Measurements from ENCODE around the gene TENM4. TPM values are rescaled to one million over a fixed set of nuclear protein-coding genes. Genes with fewer than 3 reads are reported as not detected.

TENM4 gene
- total RNA-seq, 1 donor from 2014 or later, result under 0.01 TPM

DNA sequence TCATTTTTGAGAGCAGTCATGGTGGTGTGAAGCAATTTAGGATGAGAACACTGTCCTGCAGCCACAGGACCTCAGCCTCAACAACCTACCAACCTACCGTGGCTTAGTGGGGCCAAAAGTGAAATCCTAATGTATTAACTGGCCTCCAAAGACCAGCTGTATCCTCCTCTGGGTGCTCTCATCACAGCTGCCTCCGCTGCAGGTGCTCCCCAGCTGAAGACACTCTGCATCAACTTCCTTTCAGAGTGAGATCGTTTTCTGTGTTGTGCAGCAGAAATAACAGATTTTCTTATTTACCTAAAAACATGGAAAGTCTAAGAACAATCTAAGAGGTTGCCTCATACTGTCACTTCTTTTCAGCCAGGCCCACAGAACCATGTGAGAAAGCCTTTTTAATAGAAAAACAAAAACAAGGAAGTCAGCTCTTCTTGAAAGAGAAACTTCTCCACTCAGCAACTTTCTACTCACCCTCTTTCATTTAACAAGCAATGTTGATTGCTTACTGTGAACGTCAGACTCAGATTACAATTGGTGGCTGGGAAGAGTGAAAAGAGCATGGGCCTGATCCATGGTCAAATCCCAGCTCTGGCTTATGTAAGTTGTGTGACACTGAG, 136.1 kb downstream of the TENM4 start:
- no peak for DNase-seq (ENCODE audit: low read depth, low spot score)

GRCh38 chr11:79296141-79296540, 144.7 kb downstream of the TENM4 start:
- no peak for DNase-seq (ENCODE audit: low read depth, low spot score)

DNA sequence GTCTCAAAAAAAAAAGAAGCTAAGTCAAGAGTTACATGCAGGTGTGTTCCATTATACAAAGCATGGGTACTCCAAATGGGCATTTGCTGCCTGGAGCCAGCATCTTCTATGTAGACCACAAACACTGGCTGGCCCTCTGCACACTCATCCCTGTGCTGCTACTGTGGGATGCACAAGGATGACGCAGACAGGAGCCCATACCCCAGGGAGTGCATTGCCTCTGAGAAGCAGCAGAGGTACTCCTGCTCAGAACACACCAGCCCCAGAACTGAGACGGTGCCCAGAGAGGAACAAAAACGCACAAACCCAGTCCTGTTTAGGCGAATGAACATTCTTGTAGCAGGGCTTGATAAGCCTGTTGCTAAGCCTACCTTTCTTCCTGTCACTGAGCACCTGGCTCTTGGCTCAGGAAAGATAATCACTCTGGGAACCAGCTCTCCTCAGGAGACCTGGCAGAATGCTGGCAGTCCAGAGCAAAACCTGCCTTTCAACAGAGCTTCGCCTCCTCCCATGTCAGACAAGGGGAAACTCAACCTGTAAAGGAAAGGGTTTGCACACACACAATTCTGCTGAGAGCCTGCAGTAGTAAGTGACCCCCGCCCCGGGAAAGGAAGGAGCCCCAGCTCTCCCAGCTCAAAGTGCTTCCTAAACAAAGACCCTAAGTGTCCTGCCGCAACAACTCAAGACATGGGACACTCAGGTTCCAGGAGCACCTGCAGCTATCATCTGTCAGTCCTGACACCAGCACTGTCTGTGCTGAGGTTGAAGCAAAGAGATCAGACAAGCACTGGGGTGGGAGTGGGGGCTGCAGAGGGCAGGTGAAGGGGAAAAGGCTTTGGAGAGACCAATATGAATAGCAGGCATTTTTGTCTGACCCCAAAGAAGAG, 145.7 kb downstream of the TENM4 start:
- DNase-seq (ENCODE audit: low read depth, low spot score), result no peak

GRCh38 chr11:79291948-79292347, 148.9 kb downstream of the TENM4 start:
- DNase-seq (ENCODE audit: low read depth, low spot score), result no peak

- no peak for DNase-seq (ENCODE audit: low read depth, low spot score)
Observed at GRCh38 chr11:79290761-79291160, 150.1 kb downstream of the TENM4 start.

- DNase-seq (ENCODE audit: low read depth, low spot score), result no peak
Observed at GRCh38 chr11:79287952-79288351, 152.9 kb downstream of the TENM4 start.

GRCh38 chr11:79285756-79286155, 155.1 kb downstream of the TENM4 start:
- no peak for DNase-seq (ENCODE audit: low read depth, low spot score)

GRCh38 chr11:79276736-79277325, 164.0 kb downstream of the TENM4 start:
- DNase-seq (ENCODE audit: low read depth, low spot score), result no peak

GRCh38 chr11:79274636-79275331, 166.0 kb downstream of the TENM4 start:
- DNase-seq (ENCODE audit: low read depth, low spot score), result no peak

DNA sequence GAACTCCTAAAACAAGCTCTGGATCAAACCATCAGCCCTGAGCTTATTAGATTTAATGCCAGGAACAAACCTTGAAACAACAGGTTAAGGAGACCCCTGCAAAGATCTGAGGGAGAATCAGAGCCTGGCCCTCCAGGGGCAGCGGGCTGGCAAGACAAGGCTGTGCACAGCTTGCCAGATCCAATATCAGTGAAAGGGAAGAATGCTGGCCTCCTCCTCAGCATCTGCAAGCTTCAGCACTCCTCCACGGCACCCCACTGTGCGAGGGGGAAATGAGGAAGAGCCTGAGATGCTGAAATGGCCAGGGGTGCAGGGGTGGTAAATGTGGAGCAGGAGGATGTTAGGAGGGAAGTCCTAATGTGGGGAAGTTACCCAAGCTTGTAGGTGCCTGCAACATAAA, 167.0 kb downstream of the TENM4 start:
- no peak for DNase-seq (ENCODE audit: low read depth, low spot score)

DNA sequence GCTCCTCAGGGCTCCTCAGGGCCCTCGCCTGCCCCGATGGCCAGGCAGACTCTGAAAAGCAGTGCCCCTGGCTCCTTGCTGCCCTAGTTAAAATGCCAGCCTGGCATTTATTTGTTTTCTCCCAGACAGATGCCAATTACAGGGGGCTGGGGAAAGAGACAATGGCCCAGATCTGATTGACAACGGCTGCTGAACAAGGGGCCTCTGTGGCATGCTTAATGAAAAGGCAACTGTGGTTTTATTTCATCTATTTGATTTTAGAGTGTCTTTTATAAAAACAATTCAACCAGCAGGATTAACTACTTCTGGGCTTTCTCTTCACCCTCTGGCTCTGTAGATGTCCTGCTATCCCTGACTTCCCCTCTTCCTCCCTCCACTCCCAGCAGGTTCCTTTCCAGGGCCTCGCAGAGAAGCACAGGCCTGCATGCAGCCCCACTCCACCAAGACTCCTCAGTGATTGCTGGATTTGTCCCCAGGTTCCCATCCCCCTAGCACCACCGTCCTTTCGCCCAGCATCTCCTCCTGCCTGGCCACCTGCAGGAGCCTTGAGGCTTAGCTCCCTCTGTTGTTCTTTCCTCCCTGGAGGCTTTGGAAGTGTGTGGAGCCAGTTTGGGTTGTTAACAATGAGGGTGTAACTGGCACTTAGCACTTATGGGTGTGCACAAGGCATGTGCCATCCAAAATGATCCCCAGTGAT, 171.1 kb downstream of the TENM4 start:
- DNase-seq (ENCODE audit: low read depth, low spot score), result no peak

- no peak for DNase-seq (ENCODE audit: low read depth, low spot score)
Observed at GRCh38 chr11:79266396-79266795, 174.4 kb downstream of the TENM4 start.

DNA sequence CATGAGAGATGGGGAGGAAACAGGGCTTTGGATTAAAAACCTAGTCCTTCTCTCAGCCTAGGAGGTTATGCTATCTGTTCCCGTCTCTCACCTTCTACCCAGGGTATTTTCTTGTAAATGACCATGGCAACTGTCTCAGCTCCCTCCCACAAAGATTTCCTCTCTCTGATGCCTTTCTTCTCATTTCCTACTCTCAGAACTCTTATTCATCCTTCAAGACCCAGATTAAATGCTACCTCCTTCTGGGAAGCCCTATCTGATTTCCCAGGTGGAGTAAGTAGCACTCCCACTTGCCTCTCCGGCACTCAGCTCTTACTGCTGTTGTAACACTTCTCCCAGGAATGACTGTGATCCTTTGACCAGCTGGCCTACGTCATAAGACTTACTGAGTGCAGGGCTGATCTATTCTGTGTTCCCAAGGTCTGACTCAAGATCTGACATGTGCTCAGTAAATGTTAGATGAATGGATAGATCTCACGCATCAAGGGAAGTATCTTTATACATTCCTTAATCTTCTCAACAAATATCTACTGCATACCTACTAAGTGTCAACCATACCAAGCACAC, 175.0 kb downstream of the TENM4 start:
- DNase-seq (ENCODE audit: low read depth, low spot score), result no peak

DNA sequence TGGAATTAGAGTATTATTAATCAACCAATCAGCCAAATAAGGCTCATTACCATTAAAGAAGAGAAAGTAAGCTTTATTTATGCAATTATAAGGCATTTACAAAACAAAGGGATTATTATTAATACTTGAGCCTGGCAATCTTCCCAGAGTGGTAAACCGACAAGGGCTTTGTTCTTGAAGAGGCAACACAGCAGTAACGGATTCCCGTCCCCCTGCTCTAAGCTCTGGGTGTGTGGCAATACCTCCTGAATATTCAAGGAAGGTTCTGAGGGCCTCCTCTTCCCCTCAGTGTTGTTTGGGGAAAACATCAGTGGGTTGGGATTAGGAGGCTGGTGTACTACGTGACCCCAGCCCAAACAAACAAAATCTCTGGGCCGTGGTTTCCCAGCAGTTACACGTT, 176.5 kb downstream of the TENM4 start:
- no peak for DNase-seq (ENCODE audit: low read depth, low spot score)

- DNase-seq (ENCODE audit: low read depth, low spot score), result no peak
Observed at GRCh38 chr11:79263001-79263400, 177.8 kb downstream of the TENM4 start.

GRCh38 chr11:79262221-79262620, 178.6 kb downstream of the TENM4 start:
- DNase-seq (ENCODE audit: low read depth, low spot score), result no peak

GRCh38 chr11:79261684-79262083, 179.1 kb downstream of the TENM4 start:
- DNase-seq (ENCODE audit: low read depth, low spot score), result no peak

DNA sequence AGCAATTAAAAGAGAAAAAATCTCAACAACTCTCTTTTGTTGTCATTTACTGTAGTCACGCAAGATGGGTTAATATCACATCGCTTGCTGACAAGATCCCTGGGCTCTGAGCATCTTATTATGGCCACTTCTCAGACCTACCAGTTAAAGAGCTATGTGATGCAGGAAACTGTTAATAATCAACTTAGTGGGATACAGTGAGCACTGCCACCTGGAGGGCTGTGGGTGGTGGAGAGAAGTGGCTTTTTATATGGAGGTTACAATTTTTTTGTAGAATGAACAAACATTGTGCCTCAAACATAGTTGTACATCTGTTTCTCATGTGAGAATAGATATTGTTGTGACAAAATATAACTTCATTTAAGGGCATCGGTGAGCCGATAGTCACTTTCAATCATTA, 181.0 kb downstream of the TENM4 start:
- DNase-seq (ENCODE audit: low read depth, low spot score), result no peak

- DNase-seq (ENCODE audit: low read depth, low spot score), result no peak
Observed at GRCh38 chr11:79258576-79258975, 182.3 kb downstream of the TENM4 start.

- DNase-seq (ENCODE audit: low read depth, low spot score), result no peak
Observed at GRCh38 chr11:79255965-79256364, 184.9 kb downstream of the TENM4 start.

DNA sequence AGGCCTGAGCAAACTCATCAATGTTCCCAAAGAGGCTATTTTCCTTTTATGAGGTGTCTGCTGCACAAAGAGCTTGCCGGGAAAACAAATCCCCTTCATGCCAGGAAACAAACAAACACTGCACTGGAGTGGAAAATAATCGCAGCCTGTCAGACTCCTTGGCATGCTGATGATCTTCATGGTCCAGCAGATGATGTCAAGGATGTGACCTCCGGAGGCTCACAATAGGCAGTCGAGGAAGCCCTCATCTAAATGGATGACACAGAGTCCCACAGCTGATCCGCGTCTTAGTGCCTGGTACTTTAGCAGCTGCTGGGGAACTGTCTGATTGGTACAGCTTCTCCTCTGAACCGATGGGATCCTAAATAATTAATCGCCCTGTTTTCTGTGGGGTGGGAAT, 187.6 kb downstream of the TENM4 start:
- no peak for DNase-seq (ENCODE audit: low read depth, low spot score)
